ENCODE results near the gene VPS41.

The VPS41 gene

DNA sequence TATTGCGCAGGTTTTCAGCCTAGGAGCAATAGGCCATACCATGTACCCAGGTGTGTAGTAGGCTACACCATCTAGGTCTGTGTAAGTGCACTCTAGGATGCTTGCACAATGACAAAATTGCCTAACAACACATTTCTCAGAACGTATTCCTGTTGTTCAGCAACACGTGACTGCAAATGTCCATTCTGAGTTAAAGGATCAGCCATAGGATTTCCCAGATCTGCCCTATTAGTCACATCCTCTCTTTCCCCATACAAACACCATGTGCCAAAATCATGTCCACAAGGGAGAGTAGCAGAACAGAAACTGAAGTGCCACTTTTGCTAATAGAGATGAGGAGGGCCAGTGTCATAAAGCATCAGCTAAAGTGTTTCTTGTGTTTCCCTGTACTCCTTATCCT, 235.2 kb downstream of the VPS41 start:
- H3K4me3 ChIP-seq (ENCODE audit: low read depth, low read length): no peak overlapping the region
- ChIA-PET CTCF (interaction anchor here (0.6 to 1.0 kb wide), 2 partner anchors 116 to 222 kb away, joined by 3 read pairs; no protein-coding TSS in a partner anchor), POLR2A (no interaction called here)
- TF ChIP-seq, protein P1, sequence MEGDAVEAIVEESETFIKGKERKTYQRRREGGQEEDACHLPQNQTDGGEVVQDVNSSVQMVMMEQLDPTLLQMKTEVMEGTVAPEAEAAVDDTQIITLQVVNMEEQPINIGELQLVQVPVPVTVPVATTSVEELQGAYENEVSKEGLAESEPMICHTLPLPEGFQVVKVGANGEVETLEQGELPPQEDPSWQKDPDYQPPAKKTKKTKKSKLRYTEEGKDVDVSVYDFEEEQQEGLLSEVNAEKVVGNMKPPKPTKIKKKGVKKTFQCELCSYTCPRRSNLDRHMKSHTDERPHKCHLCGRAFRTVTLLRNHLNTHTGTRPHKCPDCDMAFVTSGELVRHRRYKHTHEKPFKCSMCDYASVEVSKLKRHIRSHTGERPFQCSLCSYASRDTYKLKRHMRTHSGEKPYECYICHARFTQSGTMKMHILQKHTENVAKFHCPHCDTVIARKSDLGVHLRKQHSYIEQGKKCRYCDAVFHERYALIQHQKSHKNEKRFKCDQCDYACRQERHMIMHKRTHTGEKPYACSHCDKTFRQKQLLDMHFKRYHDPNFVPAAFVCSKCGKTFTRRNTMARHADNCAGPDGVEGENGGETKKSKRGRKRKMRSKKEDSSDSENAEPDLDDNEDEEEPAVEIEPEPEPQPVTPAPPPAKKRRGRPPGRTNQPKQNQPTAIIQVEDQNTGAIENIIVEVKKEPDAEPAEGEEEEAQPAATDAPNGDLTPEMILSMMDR (IDR thresholded peaks at IDR 0.05; ENCODE audit: insufficient read depth, low read length, missing control alignments): no peak
- DNase-seq (ENCODE audit: low read depth, low spot score): peak; percentile 24
